Tibial nerve (tissue), 4 donors: ENCODE measurements around the gene MET. TPM values are rescaled to one million over a fixed set of nuclear protein-coding genes. Genes with fewer than 3 reads are reported as not detected.
"Not testable (repeated sequence)": the region's sequence is repeated elsewhere in the genome, so short reads cannot be mapped to it uniquely, and the experiment has no call there.

Source experiments
- DNase-seq, 2 donors: peaks; one replicate each; pipeline ENCODE4 v3.0.0-alpha.2; 2019; ENCODE audit warnings: low spot score in 2 of 2
- H3K27ac ChIP-seq, 4 donors: fragments of 200-600 bp; sonication (generic) in 3 of 4; one replicate each; pipeline ENCODE4 v1.5.1; 2017 to 2019; ENCODE audit warnings: mild to moderate bottlenecking in 1 of 4
- H3K27me3 ChIP-seq, 2 donors: fragments of 200-600 bp; sonication (generic) in 1 of 2; one replicate each; pipeline versions ENCODE4 v1.5.1 to v1.6.0; 2017 to 2019
- H3K36me3 ChIP-seq, 3 donors: fragments of 200-600 bp; sonication (generic); one replicate each; pipeline ENCODE4 v1.5.1; 2018 to 2019
- H3K4me1 ChIP-seq, 4 donors: fragments of 200-600 bp; sonication (generic) in 3 of 4; one replicate each; pipeline ENCODE4 v1.5.1; 2017 to 2019
- H3K4me3 ChIP-seq, 4 donors: fragments of 200-600 bp; sonication (generic) in 3 of 4; one replicate each; pipeline ENCODE4 v1.5.1; 2017 to 2019; ENCODE audit warnings: mild to moderate bottlenecking in 1 of 4, moderate library complexity in 1 of 4
- H3K9me3 ChIP-seq, 4 donors: fragments of 200-600 bp; sonication (generic) in 3 of 4; one replicate each; pipeline ENCODE4 v1.5.1; 2017 to 2019
- EP300 ChIP-seq, 2 donors: sonication (generic); formaldehyde crosslinking; IDR thresholded peaks; one replicate each; pipeline ENCODE4 v1.6.1; 2017; ENCODE audit warnings: antibody characterized with exemption in 2 of 2, mild to moderate bottlenecking in 1 of 2
- POLR2A ChIP-seq, 2 donors: fragments of 450-650 bp; IDR thresholded peaks; one replicate each; pipeline ENCODE4 v1.6.1; 2017; ENCODE audit warnings: antibody characterized with exemption in 2 of 2, mild to moderate bottlenecking in 2 of 2, moderate library complexity in 2 of 2
- WGBS, 2 donors: methylation state at CpG; one replicate each; pipeline ENCODE4 v1.1.5; 2018; 5-methylcytosine and 5-hydroxymethylcytosine counted together
- total RNA-seq, 4 donors: library from RNA; depleted of rRNA; stranded (reverse); fragments of >200 nt; gene quantifications; one replicate each; pipeline ENCODE4 v1.1.0, GENCODE V29; 2016
- TF ChIP-seq, protein P1 (sequence below), 5 experiments: fragments of 200-600 bp in 3 of 5; fragments of 450-650 bp in 2 of 5; sonication (generic) in 3 of 5; IDR thresholded peaks; one replicate each; pipeline ENCODE4 v1.5.1; 2016 to 2019; ENCODE audit warnings: antibody characterized with exemption in 5 of 5, mild to moderate bottlenecking in 3 of 5, moderate library complexity in 2 of 5

MET gene
- total RNA-seq, 4 donors from 2014 or later = 22.6 to 49.8 (median 37.1) TPM

GRCh38 chr7:116652793-116653192 is 19.2 kb upstream of the MET start:
- H3K4me3 ChIP-seq = no peak overlapping the region
- no peaks in the 10 kb centered on the region for H3K27me3 ChIP-seq
- no peaks in the 10 kb centered on the region for H3K9me3 ChIP-seq
- WGBS, 2 donors = 91 to 93% methylated on average over 3 of the region's 3 CpGs
- H3K27ac ChIP-seq = no peak overlapping the region
- no peak for DNase-seq
- TF ChIP-seq, protein P1, sequence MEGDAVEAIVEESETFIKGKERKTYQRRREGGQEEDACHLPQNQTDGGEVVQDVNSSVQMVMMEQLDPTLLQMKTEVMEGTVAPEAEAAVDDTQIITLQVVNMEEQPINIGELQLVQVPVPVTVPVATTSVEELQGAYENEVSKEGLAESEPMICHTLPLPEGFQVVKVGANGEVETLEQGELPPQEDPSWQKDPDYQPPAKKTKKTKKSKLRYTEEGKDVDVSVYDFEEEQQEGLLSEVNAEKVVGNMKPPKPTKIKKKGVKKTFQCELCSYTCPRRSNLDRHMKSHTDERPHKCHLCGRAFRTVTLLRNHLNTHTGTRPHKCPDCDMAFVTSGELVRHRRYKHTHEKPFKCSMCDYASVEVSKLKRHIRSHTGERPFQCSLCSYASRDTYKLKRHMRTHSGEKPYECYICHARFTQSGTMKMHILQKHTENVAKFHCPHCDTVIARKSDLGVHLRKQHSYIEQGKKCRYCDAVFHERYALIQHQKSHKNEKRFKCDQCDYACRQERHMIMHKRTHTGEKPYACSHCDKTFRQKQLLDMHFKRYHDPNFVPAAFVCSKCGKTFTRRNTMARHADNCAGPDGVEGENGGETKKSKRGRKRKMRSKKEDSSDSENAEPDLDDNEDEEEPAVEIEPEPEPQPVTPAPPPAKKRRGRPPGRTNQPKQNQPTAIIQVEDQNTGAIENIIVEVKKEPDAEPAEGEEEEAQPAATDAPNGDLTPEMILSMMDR (IDR thresholded peaks at IDR 0.05) = no peak
- no peak for TF ChIP-seq EP300 (IDR thresholded peaks at IDR 0.05)
- TF ChIP-seq POLR2A (IDR thresholded peaks at IDR 0.05) = no peak
- H3K4me1 ChIP-seq = no peaks in the 10 kb centered on the region
- H3K36me3 ChIP-seq = no peaks in the 10 kb centered on the region

DNA sequence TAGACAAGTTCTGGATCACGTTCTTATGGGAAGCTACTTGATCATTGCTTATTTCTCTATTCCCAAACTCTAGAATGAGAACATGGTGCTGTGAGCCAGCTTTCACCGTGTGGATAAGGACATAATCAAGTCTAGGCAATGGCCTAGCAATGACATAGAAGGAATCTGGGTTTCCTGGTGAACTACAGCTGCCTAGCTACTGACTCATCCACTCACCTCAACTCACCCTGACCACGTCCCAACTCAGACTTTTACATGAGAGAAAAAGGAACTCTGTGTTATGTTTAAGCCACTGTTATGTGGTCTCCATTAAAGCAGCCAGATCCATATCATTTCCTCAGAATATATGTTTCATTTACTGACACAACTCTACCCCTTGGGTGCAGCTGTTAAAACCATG is 18.8 kb upstream of the MET start:
- Histone ChIP-seq H3K4me3 (no peak overlapping the region), H3K36me3 (no peaks in the 10 kb centered on the region), H3K27ac (no peak overlapping the region), H3K9me3 (no peaks in the 10 kb centered on the region), H3K27me3 (no peaks in the 10 kb centered on the region), H3K4me1 (no peaks in the 10 kb centered on the region)
- DNase-seq = no peak
- WGBS, 2 donors = 67% methylated on average over 3 of the region's 3 CpGs
- TF ChIP-seq, protein P1 (IDR thresholded peaks at IDR 0.05) = no peak
- TF ChIP-seq EP300 (IDR thresholded peaks at IDR 0.05) (no peak), POLR2A (IDR thresholded peaks at IDR 0.05) (no peak)

GRCh38 chr7:116653646-116654045 is 18.4 kb upstream of the MET start:
- H3K27me3 ChIP-seq = no peaks in the 10 kb centered on the region
- no peak overlapping the region for H3K4me3 ChIP-seq
- no peak overlapping the region for H3K27ac ChIP-seq
- 65 to 68% methylated on average over 2 of the region's 2 CpGs for WGBS, 2 donors
- no peaks in the 10 kb centered on the region for H3K36me3 ChIP-seq
- no peaks in the 10 kb centered on the region for H3K9me3 ChIP-seq
- TF ChIP-seq POLR2A (IDR thresholded peaks at IDR 0.05) = no peak
- TF ChIP-seq, protein P1 (IDR thresholded peaks at IDR 0.05) = no peak
- TF ChIP-seq EP300 (IDR thresholded peaks at IDR 0.05) = no peak
- no peak for DNase-seq
- H3K4me1 ChIP-seq = no peaks in the 10 kb centered on the region

DNA sequence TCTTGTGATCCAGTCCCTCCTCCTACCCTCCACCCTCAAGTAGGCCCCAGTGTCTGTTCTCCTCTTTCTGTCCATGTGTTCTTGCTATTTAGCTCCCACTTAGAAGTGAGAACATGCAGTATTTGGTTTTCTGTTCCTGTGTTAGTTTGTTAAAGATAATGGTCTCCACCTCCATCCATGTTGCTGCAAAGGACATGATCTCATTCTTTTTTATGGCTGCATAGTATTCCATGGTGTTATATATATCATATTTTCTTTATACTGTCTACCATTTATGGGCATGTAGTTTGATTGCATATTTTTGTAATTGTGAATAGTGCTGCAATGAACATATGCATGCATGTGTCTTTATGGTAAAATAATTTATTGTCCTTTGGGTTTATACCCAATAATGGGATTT is 12.7 kb upstream of the MET start:
- not testable (repeated sequence) for H3K4me1 ChIP-seq, DNase-seq, H3K27ac ChIP-seq

GRCh38 chr7:116661865-116662264 is 10.1 kb upstream of the MET start:
- no peak for TF ChIP-seq EP300 (IDR thresholded peaks at IDR 0.05)
- no peak for TF ChIP-seq POLR2A (IDR thresholded peaks at IDR 0.05)
- TF ChIP-seq, protein P1 (IDR thresholded peaks at IDR 0.05) = no peak
- Histone ChIP-seq H3K36me3 (no peaks in the 10 kb centered on the region), H3K9me3 (no peaks in the 10 kb centered on the region), H3K4me3 (no peak overlapping the region), H3K27ac (no peak overlapping the region), H3K4me1 (peaks cover 0 to 12% (median 0%) of the 10 kb centered on the region in 4 donors), H3K27me3 (no peaks in the 10 kb centered on the region)
- DNase-seq = no peak

More for the DNA sequence above, 12.7 kb upstream of the MET start:
- H3K4me3 ChIP-seq, H3K27me3 ChIP-seq, H3K36me3 ChIP-seq, H3K9me3 ChIP-seq: not testable (repeated sequence)

- Histone ChIP-seq H3K27me3 (no peaks in the 10 kb centered on the region), H3K9me3 (no peaks in the 10 kb centered on the region), H3K4me1 (peaks cover 0 to 13% (median 0%) of the 10 kb centered on the region in 4 donors), H3K27ac (no peak overlapping the region), H3K4me3 (no peak overlapping the region), H3K36me3 (no peaks in the 10 kb centered on the region)
- TF ChIP-seq EP300 (IDR thresholded peaks at IDR 0.05) (no peak), POLR2A (IDR thresholded peaks at IDR 0.05) (no peak)
- TF ChIP-seq, protein P1 (IDR thresholded peaks at IDR 0.05) = no peak
- WGBS, 2 donors = 93 to 96% methylated on average over 4 of the region's 4 CpGs
- DNase-seq = no peak
Measured at GRCh38 chr7:116663744-116664143, 8.3 kb upstream of the MET start.
